ENCODE results near the gene MRPL24.

- TF ChIP-seq ZNF124 (CRISPR knock-in tag; IDR thresholded peaks at IDR 0.05) (no peak), KLF6 (CRISPR knock-in tag; IDR thresholded peaks at IDR 0.05; ENCODE audit: borderline replicate concordance) (no peak), ZNF740 (CRISPR knock-in tag; IDR thresholded peaks at IDR 0.05) (no peak), ZNF740 (tag; IDR thresholded peaks at IDR 0.05) (no peak), ATF3 (IDR thresholded peaks at IDR 0.05) (no peak), ATF3 (CRISPR knock-in tag; conservative IDR thresholded peaks at IDR 0.05) (no peak), FOXM1 (IDR thresholded peaks at IDR 0.05; ENCODE audit: low read depth) (no peak), FOXM1 (CRISPR knock-in tag; IDR thresholded peaks at IDR 0.05; ENCODE audit: low read depth) (no peak), THRA (IDR thresholded peaks at IDR 0.05) (no peak), TCF7L2 (IDR thresholded peaks at IDR 0.05; ENCODE audit: low read depth, low read length) (no peak), RBM17 (IDR thresholded peaks at IDR 0.05; ENCODE audit: borderline replicate concordance, low read depth, low read length) (no peak)
Observed at GRCh38 chr1:156744344-156744743, 3.5 kb upstream of the MRPL24 start.
